Left ventricle myocardium superior (tissue), 1 donor: ENCODE measurements around the gene FOXP1. TPM values are rescaled to one million over a fixed set of nuclear protein-coding genes. Genes with fewer than 3 reads are reported as not detected.
"Not testable (repeated sequence)": the region's sequence is repeated elsewhere in the genome, so short reads cannot be mapped to it uniquely, and the experiment has no call there.

Experiments used
- ATAC-seq: fragments of 200-7000 bp; cut with Tn5 transposase; one replicate; pipeline ENCODE4 v1.9.1; 2020; ENCODE audit warnings: mild to moderate bottlenecking, moderate library complexity
- DNase-seq: peaks from one replicate; pipeline ENCODE4 v3.0.0-alpha.2; 2020
- intact Hi-C: fragments of 100-400 bp; cut with micrococcal nuclease; formaldehyde crosslinking; loops from one replicate; pipeline ENCODE4 v1.11.0; 2022
- total RNA-seq: library from RNA; stranded (reverse); fragmentation: NEBNext Ultra II Directional; extraction: Animal tissue kit (Norgen Biotek cat#: 25700); gene quantifications from one replicate; pipeline ENCODE4 v1.2.1, GENCODE V29; 2021
- donor health status: DM: no; HTN: yes; CAD: no; lungs with severe emphysema.

The FOXP1 gene
- total RNA-seq, 1 donor from 2014 or later, result 35.2 TPM

GRCh38 chr3:71542521-71543370 is 40.8 kb downstream of the FOXP1 start:
- intact Hi-C loops, result no loop called here
- ATAC-seq, result peak; percentile 100
- DNase-seq, result peak; percentile 85

GRCh38 chr3:71541313-71541712 is 42.2 kb downstream of the FOXP1 start:
- ATAC-seq (no peak), DNase-seq (no peak)
- intact Hi-C loops, result no loop called here

DNA sequence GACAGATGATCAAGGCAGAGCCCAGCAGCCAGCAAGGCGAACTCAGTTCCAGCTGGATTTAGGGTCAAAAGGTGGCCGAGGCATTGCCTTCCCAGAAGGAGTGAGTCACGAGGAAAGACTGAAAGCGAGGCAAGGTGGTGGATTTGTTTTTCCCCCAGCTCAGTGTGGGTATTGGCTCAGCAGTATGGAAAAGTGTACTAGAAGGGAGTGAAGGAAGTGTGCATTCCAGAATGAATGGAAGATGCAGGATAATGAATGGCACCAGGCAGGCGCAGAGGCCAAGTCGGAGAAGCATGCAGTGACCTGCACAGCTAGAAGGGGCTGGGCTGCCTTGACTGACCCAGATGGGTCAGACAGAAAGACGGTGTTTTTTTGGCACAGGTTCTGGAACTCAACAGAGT is 46.3 kb downstream of the FOXP1 start:
- intact Hi-C loops, result no loop called here
- ATAC-seq, result peak; percentile 30
- no peak for DNase-seq

- no peak for ATAC-seq
- intact Hi-C loops, result no loop called here
- no peak for DNase-seq
Observed at GRCh38 chr3:71536376-71536965, 47.1 kb downstream of the FOXP1 start.

GRCh38 chr3:71533588-71533987 is 49.9 kb downstream of the FOXP1 start:
- ATAC-seq (no peak), DNase-seq (no peak)

DNA sequence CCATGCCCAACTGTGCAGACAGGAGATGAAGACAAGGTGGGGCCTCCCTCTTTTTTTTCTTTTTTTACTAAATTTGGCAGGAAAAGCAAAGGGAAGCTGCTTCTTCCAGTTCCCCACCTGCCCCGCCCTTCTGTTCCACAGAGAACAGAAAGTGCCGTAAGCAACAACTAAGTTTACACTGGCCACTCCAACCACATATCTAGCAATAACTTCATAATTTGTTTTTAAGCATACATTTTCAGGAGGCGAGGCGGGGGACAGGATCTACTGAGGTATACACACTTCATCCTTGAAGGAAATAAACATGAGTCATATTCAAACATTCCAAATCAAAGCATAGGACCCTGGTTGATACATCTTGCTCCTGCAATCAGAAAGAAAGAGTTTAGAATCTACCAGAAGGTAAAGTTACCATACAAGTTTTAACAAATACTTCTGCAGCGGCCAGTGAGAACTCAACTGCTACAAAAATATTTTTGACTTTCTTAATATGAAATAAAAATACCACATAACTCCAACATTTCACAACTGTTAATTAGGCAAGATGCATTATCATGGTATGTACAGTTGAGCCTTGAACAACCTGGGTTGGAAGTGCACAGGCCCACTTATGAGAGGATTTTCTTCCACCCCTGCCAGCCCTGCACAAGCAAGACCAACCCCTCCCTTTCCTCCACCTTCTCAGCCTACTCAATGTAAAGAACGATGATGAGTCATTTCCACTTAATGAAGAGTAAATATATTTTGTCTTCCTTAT is 50.7 kb downstream of the FOXP1 start:
- no peak for DNase-seq
- intact Hi-C loops, result no loop called here
- peak; percentile 52 for ATAC-seq

More at GRCh38 chr3:71533588-71533987, 49.9 kb downstream of the FOXP1 start:
- intact Hi-C loops, result no loop called here

- DNase-seq, result no peak
- intact Hi-C loops, result no loop called here
- peak; percentile 74 for ATAC-seq
Observed at GRCh38 chr3:71530903-71531530, 52.5 kb downstream of the FOXP1 start.

DNA sequence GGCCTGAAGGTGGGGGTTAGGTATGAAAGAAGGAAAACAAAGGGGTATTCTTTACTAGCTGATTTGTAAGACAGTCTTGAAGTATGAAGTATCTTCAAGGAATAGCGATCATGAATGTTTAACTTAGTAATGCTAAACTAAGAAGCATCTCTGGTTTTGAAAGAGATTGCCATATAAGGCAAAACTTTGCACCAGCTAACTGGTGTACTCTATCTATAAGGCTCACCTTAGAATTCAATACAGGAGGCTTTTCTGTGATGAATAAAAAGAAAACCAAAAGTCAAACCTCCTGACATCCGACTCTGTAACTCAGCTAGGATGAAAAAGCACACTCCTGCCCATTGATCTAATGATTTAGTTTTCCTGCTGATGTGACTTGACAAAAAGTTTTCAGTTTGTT is 54.7 kb downstream of the FOXP1 start:
- no peak for DNase-seq
- ATAC-seq, result no peak
- intact Hi-C loops, result no loop called here

DNA sequence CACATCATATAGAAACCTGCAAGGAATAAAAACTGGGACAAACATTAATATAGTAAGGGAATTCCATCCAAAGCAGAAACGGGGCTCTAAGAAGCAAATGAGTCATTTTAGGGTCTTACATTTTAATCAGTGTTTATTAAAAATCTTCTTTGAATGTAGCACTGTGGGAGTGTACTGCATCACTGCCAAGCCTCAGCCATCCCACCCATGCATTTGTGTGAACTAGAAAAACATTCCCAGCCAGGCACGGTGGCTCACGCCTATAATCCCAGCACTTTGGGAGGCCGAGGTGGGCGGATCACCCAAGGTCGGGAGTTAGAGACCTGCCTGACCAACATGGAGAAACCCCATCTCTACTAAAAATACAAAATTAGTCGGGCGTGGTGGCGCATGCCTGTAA is 57.1 kb downstream of the FOXP1 start:
- DNase-seq, intact Hi-C loops, ATAC-seq: not testable (repeated sequence)

GRCh38 chr3:71525391-71525790 is 58.1 kb downstream of the FOXP1 start:
- no peak for ATAC-seq
- intact Hi-C loops, result no loop called here

GRCh38 chr3:71524672-71525071 is 58.9 kb downstream of the FOXP1 start:
- DNase-seq, result no peak
- intact Hi-C loops, result no loop called here
- no peak for ATAC-seq

More at GRCh38 chr3:71525391-71525790, 58.1 kb downstream of the FOXP1 start:
- no peak for DNase-seq

- ATAC-seq (no peak), DNase-seq (no peak)
- intact Hi-C loops, result no loop called here
Observed at GRCh38 chr3:71523628-71524027, 59.9 kb downstream of the FOXP1 start.

DNA sequence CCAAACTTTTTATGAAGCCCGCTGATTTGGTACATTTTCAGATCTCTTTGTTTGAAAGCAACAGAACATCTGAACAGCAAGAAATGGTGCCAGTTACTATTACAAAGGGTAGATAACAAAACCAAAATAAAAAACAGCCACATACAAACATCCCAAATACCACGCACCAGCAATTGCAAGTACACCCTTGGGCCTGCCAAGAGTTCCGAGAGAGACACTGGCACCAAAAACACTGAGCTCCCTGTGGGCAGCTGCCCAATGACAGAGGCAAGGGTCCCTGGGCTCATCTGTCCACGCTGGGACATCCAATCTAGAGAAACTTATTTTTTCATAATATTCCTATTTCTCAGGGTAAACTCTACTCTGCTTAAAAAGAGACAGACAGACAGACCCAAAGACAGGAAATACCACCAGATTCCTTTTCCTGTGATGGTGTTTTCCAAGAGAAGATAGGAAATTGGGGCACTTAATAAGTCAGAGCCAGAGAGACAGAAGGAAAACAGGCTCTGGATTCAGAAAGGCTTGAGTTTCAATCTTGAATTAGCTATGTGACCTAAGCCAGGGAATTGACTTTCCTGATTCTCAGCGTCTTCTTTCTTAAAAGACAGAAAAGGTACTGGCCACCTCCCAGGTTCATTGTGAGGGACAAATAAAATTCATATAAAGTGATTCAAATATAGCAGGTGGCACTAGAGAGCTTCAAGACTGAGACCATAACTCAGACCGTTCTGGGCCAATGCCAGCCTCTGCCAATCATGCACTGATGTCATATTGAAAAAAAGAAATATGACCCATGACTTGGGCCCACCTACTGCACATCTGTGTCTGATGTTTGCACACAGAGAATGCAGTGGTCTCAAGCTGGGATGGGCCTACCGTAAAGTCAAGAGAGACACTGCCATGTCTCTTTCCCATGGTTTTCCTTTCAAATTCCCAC is 61.3 kb downstream of the FOXP1 start:
- DNase-seq, result no peak
- intact Hi-C loops, result no loop called here
- peak; percentile 58 for ATAC-seq

DNA sequence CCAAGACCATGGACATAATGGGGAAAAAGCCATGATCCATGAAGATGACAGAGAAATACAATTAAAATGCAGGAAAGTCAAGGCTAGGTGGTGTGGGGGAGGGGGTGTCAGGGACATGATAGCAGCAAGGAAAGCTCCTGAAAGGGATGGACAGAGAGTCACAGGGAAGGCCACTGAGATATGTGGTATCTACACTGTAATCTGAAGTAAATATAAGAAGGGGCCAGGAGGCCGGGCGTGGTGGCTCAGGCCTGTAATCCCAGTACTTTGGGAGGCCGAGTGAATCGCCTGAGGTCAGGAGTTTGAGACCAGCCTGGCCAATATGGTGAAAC is 62.5 kb downstream of the FOXP1 start:
- DNase-seq (no peak), ATAC-seq (no peak)
- intact Hi-C loops, result no loop called here

GRCh38 chr3:71520161-71521020 is 63.1 kb downstream of the FOXP1 start:
- intact Hi-C loops, result no loop called here
- ATAC-seq (no peak), DNase-seq (no peak)

DNA sequence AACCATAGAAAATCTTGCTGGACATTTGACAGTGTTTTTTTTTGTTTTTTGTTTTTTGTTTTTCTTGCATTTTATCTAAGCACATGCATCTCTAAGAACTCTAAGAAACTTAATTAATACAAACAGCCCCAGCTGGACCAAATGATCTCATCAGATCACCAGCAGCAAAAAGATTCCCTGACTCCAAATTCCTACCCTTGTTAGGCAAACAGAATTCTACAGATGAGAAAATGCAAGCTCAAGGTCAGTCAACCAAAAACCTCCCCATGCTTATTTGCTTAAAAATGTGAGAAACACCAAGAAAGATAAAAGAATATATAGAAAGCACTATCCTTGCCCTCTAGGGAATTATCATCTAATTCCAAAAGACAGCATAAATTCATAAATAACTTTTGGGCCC is 65.4 kb downstream of the FOXP1 start:
- intact Hi-C loops, result no loop called here
- DNase-seq (no peak), ATAC-seq (no peak)

- intact Hi-C loops, result no loop called here
- DNase-seq, result no peak
- no peak for ATAC-seq
Observed at GRCh38 chr3:71517271-71517791, 66.2 kb downstream of the FOXP1 start.
